Naive B cell (primary cell): Measurements from ENCODE around the gene ZNF774. TPM values are rescaled to one million over a fixed set of nuclear protein-coding genes. Genes with fewer than 3 reads are reported as not detected.
A peak's percentile ranks its signal among the peaks of the same experiment; 100 is the strongest.
"Not testable (repeated sequence)": the region's sequence is repeated elsewhere in the genome, so short reads cannot be mapped to it uniquely, and the experiment has no call there.

Experiments
- ATAC-seq, 2 donors: fragments of 150-1000 bp; cut with Tn5 transposase; 2 replicates each; pipeline ENCODE4 v1.10.0; 2021; ENCODE audit warnings: low read depth in 2 of 2, mild to moderate bottlenecking in 2 of 2, moderate library complexity in 2 of 2
- DNase-seq: peaks from one replicate; pipeline ENCODE4 v3.0.0; 2022
- H3K27ac Mint-ChIP-seq, 6 donors: one replicate each; pipeline ENCODE4 v1.8.0; 2020 to 2022; ENCODE audit warnings: mild to moderate bottlenecking in 6 of 6, mixed read lengths in 6 of 6, moderate library complexity in 5 of 6, inconsistent platforms in 2 of 6
- H3K27me3 Mint-ChIP-seq, 3 donors: one replicate each; pipeline ENCODE4 v1.8.0; 2021 to 2022; ENCODE audit warnings: mixed read lengths in 3 of 3, mild to moderate bottlenecking in 1 of 3
- H3K36me3 Mint-ChIP-seq, 2 donors: one replicate each; pipeline ENCODE4 v1.8.0; 2020 to 2022; ENCODE audit warnings: mixed read lengths in 2 of 2, inconsistent platforms in 1 of 2, mild to moderate bottlenecking in 1 of 2
- H3K4me1 Mint-ChIP-seq, 3 donors: one replicate each; pipeline ENCODE4 v1.8.0; 2020 to 2022; ENCODE audit warnings: mixed read lengths in 3 of 3, inconsistent platforms in 1 of 3, mild to moderate bottlenecking in 1 of 3, moderate library complexity in 1 of 3
- H3K4me3 Mint-ChIP-seq, 8 donors: one replicate each; pipeline ENCODE4 v1.8.0; 2020 to 2022; ENCODE audit warnings: mild to moderate bottlenecking in 8 of 8, mixed read lengths in 8 of 8, moderate library complexity in 8 of 8, inconsistent platforms in 2 of 8
- H3K9me3 Mint-ChIP-seq, 7 donors: one replicate each; pipeline ENCODE4 v1.8.0; 2020 to 2022; ENCODE audit warnings: mixed read lengths in 7 of 7, mild to moderate bottlenecking in 5 of 7, inconsistent platforms in 2 of 7, moderate library complexity in 1 of 7
- polyA plus RNA-seq, 6 donors: library from polyadenylated mRNA; unstranded; fragments of 300-500 nt; fragmentation: Illumina TruSeq; gene quantifications; one replicate each; pipeline ENCODE4 v1.2.3, GENCODE V29; 2021; ENCODE audit warnings: low read depth in 6 of 6

Gene ZNF774
- under 1 TPM in 3 of 6 donors, not detected in 3; 0.38 to 0.83 (median 0.40) TPM for polyA plus RNA-seq

DNA sequence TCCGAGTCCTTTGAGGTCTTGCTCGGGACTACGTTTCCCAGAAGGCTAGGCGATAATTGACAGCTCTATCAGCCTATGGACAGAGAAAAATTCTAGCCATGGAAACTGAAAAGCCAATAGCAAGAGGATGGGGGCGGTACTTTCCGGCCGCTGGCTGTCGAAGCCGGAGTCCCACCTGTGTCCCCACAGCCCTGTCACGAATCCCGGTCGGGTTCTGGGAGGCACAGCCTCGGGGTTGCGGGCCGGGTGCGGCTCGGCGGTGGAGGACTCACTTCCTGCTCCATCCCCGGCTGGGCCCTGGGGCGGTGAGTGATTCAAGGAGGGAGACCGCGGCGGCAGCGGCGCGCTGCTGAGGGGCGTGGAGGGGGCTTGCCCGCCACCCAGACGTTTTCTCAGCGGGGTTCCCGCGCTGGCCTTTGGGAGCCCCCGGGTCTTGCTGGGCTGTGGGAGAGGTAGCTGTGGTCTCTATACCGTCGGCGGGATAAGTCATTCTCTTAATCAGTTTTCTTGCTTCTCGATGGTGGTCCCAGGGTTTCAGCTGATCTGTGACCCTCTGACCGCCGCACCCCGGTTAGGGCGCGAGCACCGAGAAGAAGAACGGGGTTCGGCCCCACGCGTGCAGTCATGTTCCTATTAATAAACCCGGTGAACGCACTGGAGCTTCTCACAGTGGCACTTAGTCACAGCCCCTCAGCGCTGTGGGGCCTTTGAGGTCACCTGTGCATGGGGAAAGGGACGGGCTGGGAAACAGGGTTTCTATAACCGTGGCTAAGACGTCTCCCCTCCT is at the start of gene ZNF774:
Gene ZNF774, plus strand, starts transcription at position 178 of the 787 bp plus-strand sequence. CDS start 2,377 bp downstream, outside the sequence.
- peak; percentile 94 for DNase-seq
- Mint-ChIP-seq H3K27me3 (peaks cover 0 to 8% (median 5%) of the 10 kb centered on the region in 3 donors), H3K4me3 (peak within 1 kb of the TSS; percentile 85 to 94 (median 90)), H3K27ac (peak within 1 kb of the TSS in 4 of 6 donors; percentile 47 to 89 (median 69)), H3K36me3 (no peaks in the 10 kb centered on the region), H3K4me1 (peaks cover 4 to 14% (median 13%) of the 10 kb centered on the region in 3 donors), H3K9me3 (peaks cover 0 to 2% (median 0%) of the 10 kb centered on the region in 7 donors)
- ATAC-seq: peak; percentile 97 to 98

DNA sequence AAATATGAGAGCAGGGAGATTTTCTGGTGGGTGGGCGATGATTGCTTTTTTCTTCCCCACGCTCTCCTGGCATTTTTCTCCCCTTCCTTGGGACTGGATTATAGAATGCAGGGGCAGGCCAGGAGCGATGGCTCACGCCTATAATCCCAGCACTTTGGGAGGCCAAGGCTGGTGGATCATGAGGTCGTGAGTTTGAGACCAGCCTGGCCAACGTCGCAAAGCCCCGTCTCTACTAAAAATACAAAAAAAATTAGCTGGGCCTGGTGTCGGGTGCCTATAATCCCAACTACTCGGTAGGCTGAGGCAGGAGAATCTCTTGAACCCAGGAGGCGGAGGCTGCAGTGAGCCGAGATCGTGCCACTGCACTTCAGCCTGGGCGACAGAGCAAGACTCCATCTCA is 46.7 kb upstream of the ZNF774 start:
- not testable (repeated sequence) for H3K27ac Mint-ChIP-seq, DNase-seq, H3K4me3 Mint-ChIP-seq, ATAC-seq, H3K27me3 Mint-ChIP-seq, H3K36me3 Mint-ChIP-seq, H3K9me3 Mint-ChIP-seq
- H3K4me1 Mint-ChIP-seq: peaks cover 15 to 20% (median 18%) of the 10 kb centered on the region in 3 donors

DNA sequence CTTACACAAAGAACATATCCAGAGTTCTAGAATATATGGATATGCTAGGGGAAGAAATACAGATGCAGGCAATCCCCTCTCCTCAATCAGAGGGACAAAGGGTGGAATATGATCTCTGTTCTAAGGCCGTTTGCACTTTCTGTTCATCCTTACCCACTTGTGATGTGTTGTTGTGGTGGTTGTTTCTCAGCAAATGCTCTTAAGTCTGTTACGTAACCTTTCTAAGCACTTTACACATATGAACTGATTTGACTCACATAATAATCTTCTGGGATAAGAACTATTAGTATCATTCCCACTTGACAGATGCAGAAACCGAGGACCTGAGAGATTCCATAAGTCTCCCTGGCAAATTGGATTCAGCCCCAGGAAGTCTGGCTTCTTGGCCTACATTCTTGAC is 46.2 kb upstream of the ZNF774 start:
- H3K27me3 Mint-ChIP-seq: no peaks in the 10 kb centered on the region
- H3K4me3 Mint-ChIP-seq: no peak overlapping the region
- no peaks in the 10 kb centered on the region for H3K36me3 Mint-ChIP-seq
- H3K9me3 Mint-ChIP-seq: no peaks in the 10 kb centered on the region
- no peak for ATAC-seq
- H3K4me1 Mint-ChIP-seq: peaks cover 14 to 16% (median 15%) of the 10 kb centered on the region in 3 donors
- DNase-seq: no peak
- H3K27ac Mint-ChIP-seq: peak overlapping the region in 1 of 6 donors; percentile 5

DNA sequence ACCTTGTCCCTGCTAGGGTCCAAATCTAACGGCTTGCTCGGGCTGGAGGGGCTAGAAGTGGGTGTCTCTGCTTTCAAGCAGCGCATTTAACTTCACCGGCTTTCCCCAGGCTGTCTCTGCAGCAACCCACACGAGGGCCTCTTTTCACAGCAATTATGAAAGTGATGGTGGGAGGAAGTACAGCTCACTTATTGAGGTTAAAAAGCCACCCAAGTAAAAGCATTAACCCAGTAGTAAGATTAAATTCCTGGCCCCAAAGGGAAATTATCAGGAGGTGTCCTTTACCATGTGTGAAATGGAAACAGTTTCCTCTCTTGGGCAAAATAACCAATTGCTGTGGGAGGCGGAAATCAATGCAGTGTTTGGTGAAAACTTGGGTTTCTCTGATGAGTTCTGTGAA is 45.5 kb upstream of the ZNF774 start:
- Mint-ChIP-seq H3K27me3 (no peaks in the 10 kb centered on the region), H3K36me3 (no peaks in the 10 kb centered on the region), H3K9me3 (no peaks in the 10 kb centered on the region), H3K4me3 (no peak overlapping the region), H3K4me1 (peaks cover 9 to 12% (median 10%) of the 10 kb centered on the region in 3 donors), H3K27ac (peak overlapping the region in 2 of 6 donors; percentile 5 to 53)
- DNase-seq (no peak), ATAC-seq (peak; percentile 44 to 54)

DNA sequence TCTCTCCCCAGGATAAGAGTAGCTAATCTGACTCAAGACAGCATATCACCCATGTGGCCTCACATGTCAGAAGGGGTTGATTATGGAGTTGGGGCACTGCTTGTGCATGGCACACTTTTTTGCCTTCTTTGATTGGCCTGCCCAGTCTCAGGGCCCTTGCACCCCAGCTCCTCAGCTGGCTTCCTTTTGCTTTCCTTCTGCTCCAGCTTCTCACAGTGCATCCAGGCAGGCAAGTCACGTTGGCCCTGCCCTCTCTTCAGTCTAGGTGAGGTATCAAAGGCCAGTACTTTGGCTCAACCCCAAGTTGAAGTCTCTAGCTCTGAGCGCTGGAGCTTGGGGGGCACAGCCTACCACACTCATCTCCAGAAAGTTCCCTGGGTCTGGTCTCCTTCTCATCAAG is 44.4 kb upstream of the ZNF774 start:
- Mint-ChIP-seq H3K27me3 (no peaks in the 10 kb centered on the region), H3K9me3 (no peaks in the 10 kb centered on the region), H3K27ac (peak overlapping the region in 2 of 6 donors; percentile 4 to 76), H3K4me3 (no peak overlapping the region), H3K36me3 (no peaks in the 10 kb centered on the region), H3K4me1 (peaks cover 9 to 12% (median 10%) of the 10 kb centered on the region in 3 donors)
- ATAC-seq: no peak
- DNase-seq: no peak

DNA sequence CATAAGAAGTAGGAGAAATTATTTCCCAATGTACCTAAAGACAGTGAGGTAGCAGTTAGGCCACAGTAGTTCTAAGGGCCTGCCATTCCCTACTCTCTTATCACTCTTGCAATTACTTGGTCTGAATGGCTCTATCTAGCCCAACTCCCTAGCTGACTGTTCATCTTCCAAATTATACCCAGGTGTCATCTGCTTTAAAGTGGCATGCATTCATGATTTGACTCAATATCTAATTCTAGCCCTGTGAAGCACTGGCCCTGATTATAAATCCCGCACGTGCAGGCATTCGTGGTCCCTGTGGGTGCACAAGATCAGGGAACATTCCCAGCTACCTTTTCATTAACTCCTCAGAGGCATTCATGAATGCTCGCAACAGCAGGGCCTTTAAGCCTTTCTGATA is 43.1 kb upstream of the ZNF774 start:
- no peak for ATAC-seq
- DNase-seq: no peak
- Mint-ChIP-seq H3K27me3 (no peaks in the 10 kb centered on the region), H3K27ac (no peak overlapping the region), H3K4me1 (peaks cover 9 to 12% (median 10%) of the 10 kb centered on the region in 3 donors), H3K4me3 (no peak overlapping the region), H3K36me3 (no peaks in the 10 kb centered on the region), H3K9me3 (no peaks in the 10 kb centered on the region)

DNA sequence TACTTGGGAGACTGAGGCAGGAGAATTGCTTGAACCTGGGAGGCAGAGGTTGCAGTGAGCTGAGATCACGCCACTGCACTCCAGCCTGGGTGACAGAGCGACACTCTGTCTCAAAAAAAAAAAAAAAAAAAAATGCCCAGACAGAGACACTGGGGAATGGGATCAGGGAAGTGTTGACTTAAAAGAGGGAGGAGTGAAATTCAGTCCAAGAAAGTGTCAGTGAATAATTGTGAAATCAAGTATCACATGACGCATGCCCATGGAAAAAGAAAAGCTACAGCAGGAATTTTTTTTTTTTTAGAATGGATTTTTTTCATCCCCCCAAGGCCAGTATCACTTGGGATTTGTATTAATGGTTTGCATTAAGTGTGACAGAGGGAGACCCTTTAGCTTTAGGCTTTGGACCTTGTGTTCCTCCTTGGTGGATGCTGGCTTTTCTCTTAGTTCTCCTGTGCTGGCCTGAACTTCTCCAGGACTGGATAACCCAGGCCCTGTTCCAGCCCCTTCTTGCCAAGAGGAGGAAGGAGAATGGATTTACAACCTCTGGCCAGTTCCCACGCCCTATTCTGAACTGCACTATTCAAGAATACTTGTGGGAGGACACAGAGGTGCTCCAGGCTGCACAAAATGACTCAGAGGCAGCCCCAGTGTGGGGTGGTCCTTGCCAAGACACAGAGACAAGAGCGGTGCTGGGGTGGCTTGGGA is 36.7 kb upstream of the ZNF774 start:
- Mint-ChIP-seq H3K27ac (no peak overlapping the region), H3K9me3 (no peaks in the 10 kb centered on the region), H3K4me1 (peaks cover 6 to 8% (median 7%) of the 10 kb centered on the region in 3 donors), H3K4me3 (peak overlapping the region in 1 of 8 donors; percentile 53), H3K36me3 (no peaks in the 10 kb centered on the region), H3K27me3 (peaks cover 0 to 4% (median 0%) of the 10 kb centered on the region in 3 donors)
- no peak for DNase-seq
- no peak for ATAC-seq

DNA sequence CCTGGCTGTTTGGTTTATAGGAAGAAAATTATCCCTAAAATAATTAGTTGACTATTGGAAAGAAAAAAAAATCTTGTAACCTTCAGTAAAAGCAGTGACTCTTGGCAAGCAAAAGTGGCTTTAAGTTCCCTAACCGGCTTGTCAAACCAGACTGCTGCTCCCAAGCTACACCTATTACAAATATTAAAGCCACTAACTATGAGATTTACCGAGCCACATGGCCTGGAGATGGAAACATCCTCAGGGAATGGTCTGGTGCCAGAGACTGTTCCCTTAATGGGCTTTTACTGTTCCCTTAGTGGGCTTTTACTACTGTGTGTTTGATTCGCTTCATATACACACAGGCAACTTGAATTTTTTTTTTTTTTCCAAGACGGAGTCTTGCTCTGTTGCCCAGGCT is 35.9 kb upstream of the ZNF774 start:
- no peak overlapping the region for H3K27ac Mint-ChIP-seq
- H3K4me3 Mint-ChIP-seq: peak overlapping the region in 1 of 8 donors; percentile 53
- ATAC-seq (no peak), DNase-seq (no peak)
- H3K9me3 Mint-ChIP-seq: no peaks in the 10 kb centered on the region
- peaks cover 6 to 8% (median 8%) of the 10 kb centered on the region in 3 donors for H3K4me1 Mint-ChIP-seq
- no peaks in the 10 kb centered on the region for H3K36me3 Mint-ChIP-seq
- H3K27me3 Mint-ChIP-seq: peaks cover 0 to 4% (median 0%) of the 10 kb centered on the region in 3 donors

DNA sequence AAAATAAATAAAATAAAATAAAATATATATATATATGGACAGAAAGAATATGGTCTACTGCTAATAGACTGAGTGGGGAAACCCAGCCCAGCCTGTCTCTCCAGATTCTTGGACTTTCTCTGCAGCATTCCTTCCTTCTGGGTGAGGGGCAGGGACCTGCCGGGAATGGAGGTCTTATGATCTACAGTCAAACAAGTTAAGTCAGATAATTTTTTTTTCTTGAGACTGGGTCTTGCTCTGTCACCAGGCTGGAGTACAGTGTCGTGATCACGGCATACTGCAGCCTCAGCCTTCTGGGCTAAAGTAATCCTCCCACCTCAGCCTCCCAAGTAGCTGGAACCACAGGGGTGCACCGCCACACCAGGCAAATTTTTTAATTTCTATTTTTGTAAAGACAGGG is 33.5 kb upstream of the ZNF774 start:
- DNase-seq: no peak
- peaks cover 0 to 4% (median 0%) of the 10 kb centered on the region in 3 donors for H3K27me3 Mint-ChIP-seq

DNA sequence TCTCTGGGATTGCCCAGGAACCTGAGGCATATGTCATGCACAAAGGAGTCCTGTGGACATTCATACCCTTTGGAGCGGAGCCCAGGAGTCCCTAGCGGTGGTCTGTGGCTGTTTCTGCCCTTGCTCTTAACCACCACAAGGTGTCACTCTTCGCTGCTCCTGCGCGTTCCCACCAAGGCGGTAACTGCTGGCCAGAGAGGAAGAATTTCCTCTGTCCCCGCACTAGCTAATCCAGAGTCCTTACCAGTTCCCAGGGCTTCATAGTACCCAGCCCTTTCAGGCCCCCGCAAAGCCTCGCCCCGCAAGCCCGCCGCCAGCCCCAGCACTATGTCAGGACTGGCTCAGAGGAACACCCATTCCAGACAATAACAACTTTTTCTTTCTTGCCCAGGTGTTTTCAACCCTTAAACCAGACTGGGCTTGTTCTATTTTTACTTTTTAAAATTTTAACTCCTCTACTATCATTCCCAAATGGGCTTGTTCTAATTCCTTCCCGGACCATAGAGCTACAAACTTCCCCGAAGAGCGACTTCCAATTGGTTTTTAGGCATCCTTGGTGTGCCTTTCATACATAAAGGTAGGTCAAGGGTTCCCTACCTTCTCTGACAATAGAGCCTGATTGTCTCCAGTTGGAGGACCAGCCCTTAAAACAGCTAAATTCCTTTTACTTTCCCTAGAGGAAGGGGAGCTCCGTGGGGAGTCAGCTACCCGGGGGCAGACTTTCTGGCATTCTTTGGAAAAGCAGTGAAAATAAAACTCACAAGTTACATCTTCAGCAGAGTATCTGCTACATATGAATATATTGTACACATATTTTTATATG is 31.8 kb upstream of the ZNF774 start:
- Mint-ChIP-seq H3K4me3 (peak overlapping the region in 3 of 8 donors; percentile 10 to 24 (median 17)), H3K36me3 (no peaks in the 10 kb centered on the region), H3K27ac (peak overlapping the region in 1 of 6 donors; percentile 28), H3K4me1 (peaks cover 6 to 8% (median 8%) of the 10 kb centered on the region in 3 donors), H3K9me3 (no peaks in the 10 kb centered on the region), H3K27me3 (peaks cover 0 to 4% (median 0%) of the 10 kb centered on the region in 3 donors)
- ATAC-seq (peak; percentile 95 to 97), DNase-seq (peak; percentile 63)

More for the DNA sequence above, 33.5 kb upstream of the ZNF774 start:
- no peak overlapping the region for H3K27ac Mint-ChIP-seq
- H3K4me3 Mint-ChIP-seq: no peak overlapping the region
- peaks cover 6 to 8% (median 8%) of the 10 kb centered on the region in 3 donors for H3K4me1 Mint-ChIP-seq
- ATAC-seq: no peak
- no peaks in the 10 kb centered on the region for H3K36me3 Mint-ChIP-seq
- no peaks in the 10 kb centered on the region for H3K9me3 Mint-ChIP-seq

DNA sequence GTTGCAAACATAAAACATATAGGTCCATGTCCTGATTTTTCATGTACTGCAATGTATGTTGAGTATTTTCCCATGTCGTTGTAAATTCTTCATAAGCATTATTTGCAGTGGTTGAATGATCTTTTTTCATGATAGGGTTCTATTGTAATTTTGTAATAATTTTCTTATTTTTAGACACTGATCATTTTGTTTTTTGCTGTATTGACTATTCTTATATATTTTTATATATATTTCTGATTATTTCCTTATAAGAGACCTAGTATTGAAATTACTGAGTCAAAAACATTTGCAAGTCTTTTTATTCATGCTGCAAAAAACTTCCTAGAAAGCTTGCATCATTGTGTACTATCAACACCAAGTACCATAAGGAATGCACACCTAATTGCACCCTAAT is 31.2 kb upstream of the ZNF774 start:
- peaks cover 6 to 8% (median 8%) of the 10 kb centered on the region in 3 donors for H3K4me1 Mint-ChIP-seq
- no peak overlapping the region for H3K27ac Mint-ChIP-seq
- no peak for DNase-seq
- H3K27me3 Mint-ChIP-seq: peaks cover 0 to 4% (median 3%) of the 10 kb centered on the region in 3 donors
- ATAC-seq: no peak
- H3K9me3 Mint-ChIP-seq: no peaks in the 10 kb centered on the region
- H3K36me3 Mint-ChIP-seq: no peaks in the 10 kb centered on the region
- no peak overlapping the region for H3K4me3 Mint-ChIP-seq

DNA sequence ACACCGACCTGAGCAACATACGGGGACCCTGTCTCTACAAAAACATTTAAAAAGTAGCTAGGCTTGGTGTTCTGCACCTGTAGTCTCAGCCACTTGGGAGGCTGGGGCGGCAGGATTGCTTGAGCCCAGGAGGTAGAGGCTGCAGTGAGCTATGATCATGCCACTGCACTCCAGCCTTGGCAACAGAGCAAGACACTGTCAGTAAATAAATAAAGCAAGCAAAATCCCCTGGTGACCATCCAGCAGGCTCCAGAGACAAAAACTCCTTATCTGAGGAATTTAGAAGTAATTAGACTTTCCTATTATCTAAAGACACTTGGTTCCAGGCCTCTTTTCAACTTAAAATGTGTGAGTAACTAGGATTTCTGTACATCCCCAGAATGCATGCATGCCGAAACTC is 29.5 kb upstream of the ZNF774 start:
- Mint-ChIP-seq H3K4me1 (peaks cover 6 to 8% (median 8%) of the 10 kb centered on the region in 3 donors), H3K9me3 (no peaks in the 10 kb centered on the region), H3K4me3 (no peak overlapping the region), H3K27ac (no peak overlapping the region), H3K27me3 (peaks cover 0 to 6% (median 4%) of the 10 kb centered on the region in 3 donors), H3K36me3 (no peaks in the 10 kb centered on the region)
- DNase-seq (no peak), ATAC-seq (no peak)

DNA sequence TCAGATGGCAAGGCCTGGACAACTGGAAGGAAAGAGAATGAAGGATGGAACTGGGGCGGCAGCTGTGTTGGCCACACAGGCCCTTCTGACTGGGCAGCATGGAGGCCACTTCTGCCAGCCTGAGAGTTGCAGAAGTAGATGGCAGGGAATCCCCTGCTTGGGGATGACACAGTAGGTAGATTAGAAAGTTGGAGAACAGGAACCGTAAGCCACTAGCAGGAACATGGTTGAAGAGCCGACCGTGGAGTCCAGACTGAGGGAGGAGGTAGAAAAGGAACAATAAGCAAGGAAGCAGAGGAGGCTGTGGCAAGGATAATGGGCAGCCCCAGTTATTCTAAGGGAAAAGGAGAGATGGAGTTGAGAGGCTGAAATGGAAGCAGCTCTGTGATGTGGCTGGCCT is 26.4 kb upstream of the ZNF774 start:
- ATAC-seq (no peak), DNase-seq (no peak)
- Mint-ChIP-seq H3K9me3 (no peaks in the 10 kb centered on the region), H3K4me1 (no peaks in the 10 kb centered on the region), H3K27ac (peak overlapping the region in 1 of 6 donors; percentile 46), H3K27me3 (peaks cover 0 to 6% (median 0%) of the 10 kb centered on the region in 3 donors), H3K36me3 (no peaks in the 10 kb centered on the region), H3K4me3 (no peak overlapping the region)
